Rectal smooth muscle tissue (tissue), 1 donor: ENCODE data around the gene NAPG.
"Not testable (repeated sequence)": the region's sequence is repeated elsewhere in the genome, so short reads cannot be mapped to it uniquely, and the experiment has no call there.

Experiments
- H3K27ac ChIP-seq: one replicate; pipeline ENCODE4 v1.7.0; 2013; ENCODE audit warnings: low read depth, low read length, inconsistent platforms
- H3K27me3 ChIP-seq: one replicate; pipeline ENCODE4 v1.7.0; 2013; ENCODE audit warnings: low read length; ENCODE audit not compliant: control insufficient read depth, insufficient read depth
- H3K36me3 ChIP-seq: one replicate; pipeline ENCODE4 v1.7.0; 2013; ENCODE audit warnings: low read length; ENCODE audit not compliant: control insufficient read depth, insufficient read depth
- H3K4me1 ChIP-seq: one replicate; pipeline ENCODE4 v1.7.0; 2013; ENCODE audit warnings: low read length; ENCODE audit not compliant: control insufficient read depth, insufficient read depth
- H3K4me3 ChIP-seq: one replicate; pipeline ENCODE4 v1.7.0; 2013; ENCODE audit warnings: low read length
- H3K9ac ChIP-seq: one replicate; pipeline ENCODE4 v1.7.0; 2013; ENCODE audit warnings: low read length

Gene NAPG

GRCh38 chr18:10533111-10533510, 7.3 kb downstream of the NAPG start:
- Histone ChIP-seq H3K27ac (no peak overlapping the region), H3K4me3 (no peak overlapping the region), H3K36me3 (no peaks in the 10 kb centered on the region), H3K9ac (no peak overlapping the region), H3K27me3 (no peaks in the 10 kb centered on the region), H3K4me1 (no peaks in the 10 kb centered on the region)

- no peaks in the 10 kb centered on the region for H3K27me3 ChIP-seq
- no peak overlapping the region for H3K9ac ChIP-seq
- H3K27ac ChIP-seq, result no peak overlapping the region
- H3K36me3 ChIP-seq, result peaks cover 6% of the 10 kb centered on the region
- H3K4me3 ChIP-seq, result no peak overlapping the region
- H3K4me1 ChIP-seq, result no peaks in the 10 kb centered on the region
These were observed 10.5 kb downstream of the NAPG start for GRCh38 chr18:10536280-10536679.

DNA sequence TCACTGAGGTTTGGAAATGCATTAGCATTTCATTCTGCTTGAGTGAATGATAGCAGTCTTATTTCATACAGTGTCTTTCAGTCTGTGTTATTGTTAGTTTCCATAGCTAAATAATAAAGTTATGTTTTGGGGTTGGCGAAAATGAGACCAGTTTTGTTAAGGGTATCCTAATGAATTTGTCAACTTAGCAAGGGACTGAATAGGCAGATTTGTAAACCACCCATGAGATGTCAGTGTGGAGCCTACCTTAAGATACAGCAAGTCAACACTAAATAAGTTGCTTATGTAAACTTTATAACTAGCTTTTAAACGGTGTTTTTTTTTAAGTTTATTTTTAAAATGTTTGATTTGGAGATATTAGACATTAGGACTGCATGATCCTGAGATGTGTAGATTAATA, 11.9 kb downstream of the NAPG start:
- H3K27me3 ChIP-seq, result no peaks in the 10 kb centered on the region
- H3K36me3 ChIP-seq, result peaks cover 10% of the 10 kb centered on the region
- H3K9ac ChIP-seq, result no peak overlapping the region
- H3K4me3 ChIP-seq, result no peak overlapping the region
- no peak overlapping the region for H3K27ac ChIP-seq
- no peaks in the 10 kb centered on the region for H3K4me1 ChIP-seq

DNA sequence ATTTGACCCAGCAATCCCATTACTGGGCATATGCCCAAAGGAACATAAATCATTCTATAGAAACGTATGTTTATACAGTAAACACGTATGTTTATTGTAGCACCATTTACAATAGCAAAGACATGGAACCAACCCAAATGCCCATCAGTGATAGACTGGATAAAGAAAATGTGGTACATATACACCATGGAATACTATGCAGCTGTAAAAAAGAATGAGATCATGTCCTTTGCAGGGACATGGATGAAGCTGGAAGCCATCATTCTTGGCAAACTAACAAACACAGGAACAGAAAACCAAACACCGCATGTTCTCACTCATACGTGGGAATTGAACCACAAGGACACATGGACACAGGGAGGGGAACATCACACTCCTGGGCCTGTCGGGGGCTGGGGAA, 13.3 kb downstream of the NAPG start:
- not testable (repeated sequence) for H3K27me3 ChIP-seq, H3K27ac ChIP-seq, H3K4me1 ChIP-seq, H3K9ac ChIP-seq, H3K4me3 ChIP-seq
- H3K36me3 ChIP-seq, result peaks cover 10% of the 10 kb centered on the region

DNA sequence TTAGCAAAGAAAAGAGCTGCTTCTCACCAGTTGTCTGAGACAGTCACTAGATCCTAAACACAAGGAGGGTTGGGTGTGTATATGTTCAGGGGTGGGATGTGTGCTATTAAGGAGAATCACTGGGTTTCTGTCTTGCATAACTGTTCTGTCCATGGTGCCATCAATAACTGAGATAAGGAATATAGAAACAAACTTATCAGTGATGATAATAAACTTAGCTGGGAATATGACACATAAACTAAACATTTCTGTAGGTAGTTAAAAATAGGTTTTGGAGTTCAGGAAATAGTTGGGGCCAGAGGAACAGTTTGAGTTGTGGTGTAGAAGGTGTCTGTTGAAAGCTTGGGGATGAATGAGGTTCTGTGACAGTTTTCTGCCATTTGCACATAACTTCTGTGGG, 17.4 kb downstream of the NAPG start:
- H3K36me3 ChIP-seq, result peaks cover 19% of the 10 kb centered on the region
- H3K27ac ChIP-seq, result no peak overlapping the region

DNA sequence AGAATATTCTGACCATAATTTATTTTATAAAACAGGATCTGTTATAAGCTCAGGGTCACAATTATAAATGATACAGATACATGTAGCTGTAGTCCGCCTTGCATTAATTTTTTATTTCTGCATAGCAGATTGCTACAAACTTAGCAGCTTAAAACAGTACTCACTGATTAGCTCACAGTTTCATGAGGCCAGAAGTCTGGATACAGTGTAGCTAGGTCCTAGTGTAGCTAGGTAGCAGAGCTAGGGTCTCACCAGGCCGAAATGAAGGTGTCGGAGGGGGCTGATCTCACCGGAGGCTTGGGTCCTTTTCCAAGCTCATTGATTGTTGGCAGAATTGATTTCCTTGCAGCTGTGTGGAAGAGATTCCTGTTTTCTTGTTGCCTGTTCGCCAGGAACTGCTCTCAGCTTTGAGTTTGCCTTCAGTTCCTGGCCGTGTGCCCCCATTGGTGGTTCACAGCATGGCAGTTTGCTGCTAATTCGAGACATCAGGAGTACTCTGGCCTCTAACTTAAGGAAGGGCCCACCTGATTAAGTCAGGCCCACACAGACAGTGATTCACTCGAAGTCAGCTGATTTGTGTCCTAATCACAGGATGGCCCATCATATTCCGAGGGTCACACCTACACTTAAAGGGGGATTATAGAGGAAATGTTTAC, 18.4 kb downstream of the NAPG start:
- Histone ChIP-seq H3K4me3 (no peak overlapping the region), H3K27me3 (no peaks in the 10 kb centered on the region), H3K4me1 (no peaks in the 10 kb centered on the region), H3K36me3 (peaks cover 26% of the 10 kb centered on the region), H3K9ac (no peak overlapping the region), H3K27ac (no peak overlapping the region)

More for the DNA sequence above, 17.4 kb downstream of the NAPG start:
- H3K4me1 ChIP-seq, result no peaks in the 10 kb centered on the region
- H3K9ac ChIP-seq, result no peak overlapping the region
- H3K27me3 ChIP-seq, result no peaks in the 10 kb centered on the region
- no peak overlapping the region for H3K4me3 ChIP-seq

- no peak overlapping the region for H3K4me3 ChIP-seq
- no peak overlapping the region for H3K9ac ChIP-seq
- no peaks in the 10 kb centered on the region for H3K27me3 ChIP-seq
- no peaks in the 10 kb centered on the region for H3K4me1 ChIP-seq
- no peak overlapping the region for H3K27ac ChIP-seq
- peaks cover 26% of the 10 kb centered on the region for H3K36me3 ChIP-seq
These were observed 20.9 kb downstream of the NAPG start for GRCh38 chr18:10546557-10547300.

GRCh38 chr18:10552226-10552625, 26.4 kb downstream of the NAPG start:
- Histone ChIP-seq H3K27ac (no peak overlapping the region), H3K9ac (no peak overlapping the region), H3K4me1 (no peaks in the 10 kb centered on the region), H3K27me3 (no peaks in the 10 kb centered on the region), H3K36me3 (peaks cover 34% of the 10 kb centered on the region), H3K4me3 (no peak overlapping the region)

GRCh38 chr18:10556251-10556650, 30.4 kb downstream of the NAPG start:
- peaks cover 18% of the 10 kb centered on the region for H3K36me3 ChIP-seq
- not testable (repeated sequence) for H3K27me3 ChIP-seq, H3K9ac ChIP-seq, H3K4me3 ChIP-seq, H3K4me1 ChIP-seq, H3K27ac ChIP-seq

- Histone ChIP-seq H3K9ac (no peak overlapping the region), H3K4me1 (no peaks in the 10 kb centered on the region), H3K4me3 (no peak overlapping the region), H3K27me3 (no peaks in the 10 kb centered on the region), H3K27ac (no peak overlapping the region), H3K36me3 (peaks cover 13% of the 10 kb centered on the region)
These were observed 31.4 kb downstream of the NAPG start for GRCh38 chr18:10557085-10557677.

DNA sequence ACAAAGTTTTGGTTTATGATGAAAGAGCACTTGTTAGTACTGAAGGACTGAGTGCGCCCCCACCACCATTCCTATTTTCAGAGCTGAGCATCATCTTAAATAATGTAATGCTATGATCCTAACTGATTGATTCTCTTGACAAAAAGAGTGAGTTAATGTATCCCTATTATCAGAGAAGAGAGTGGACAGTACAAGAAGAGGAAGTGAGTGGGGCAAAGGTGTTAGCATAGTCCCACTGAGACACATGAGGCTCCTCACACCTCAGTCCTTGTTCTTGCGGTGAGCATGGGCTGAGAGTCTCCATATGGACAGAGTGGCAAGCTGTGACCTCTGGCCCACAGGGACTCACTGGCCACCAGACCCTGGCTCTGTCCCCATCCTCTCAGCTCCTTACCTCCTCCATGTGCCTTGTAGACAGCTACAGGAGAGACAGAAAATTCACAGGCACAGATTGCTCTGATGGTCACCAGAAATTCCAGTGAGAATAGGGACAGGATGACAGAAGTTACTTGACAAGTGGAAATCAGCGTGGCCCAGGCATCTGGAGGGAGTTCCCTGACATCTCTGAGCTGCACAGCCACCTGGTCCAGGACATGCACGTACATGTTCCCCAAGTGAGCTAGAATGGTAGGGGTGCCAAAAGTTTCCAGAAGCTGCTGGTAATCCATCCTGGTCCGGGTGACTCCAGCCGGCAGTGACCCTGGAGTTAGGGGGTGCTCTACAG, 32.6 kb downstream of the NAPG start:
- Histone ChIP-seq H3K9ac (no peak overlapping the region), H3K27me3 (no peaks in the 10 kb centered on the region), H3K27ac (no peak overlapping the region), H3K4me3 (no peak overlapping the region), H3K4me1 (no peaks in the 10 kb centered on the region), H3K36me3 (peaks cover 9% of the 10 kb centered on the region)

- no peaks in the 10 kb centered on the region for H3K4me1 ChIP-seq
- no peak overlapping the region for H3K4me3 ChIP-seq
These were observed 33.1 kb downstream of the NAPG start for GRCh38 chr18:10558967-10559298.

More at GRCh38 chr18:10558967-10559298, 33.1 kb downstream of the NAPG start:
- Histone ChIP-seq H3K9ac (no peak overlapping the region), H3K27me3 (no peaks in the 10 kb centered on the region), H3K27ac (no peak overlapping the region), H3K36me3 (peaks cover 9% of the 10 kb centered on the region)
